GM21390 (cell line): Measurements from ENCODE around the gene FOXI3.
"Not testable (repeated sequence)": the region's sequence is repeated elsewhere in the genome, so short reads cannot be mapped to it uniquely, and the experiment has no call there.

ENCODE experiments used
- ATAC-seq: cut with Tn5 transposase; IDR thresholded peaks from one replicate; pipeline ENCODE4 v1.9.1; 2021; ENCODE audit not compliant: unreplicated experiment

Gene FOXI3

DNA sequence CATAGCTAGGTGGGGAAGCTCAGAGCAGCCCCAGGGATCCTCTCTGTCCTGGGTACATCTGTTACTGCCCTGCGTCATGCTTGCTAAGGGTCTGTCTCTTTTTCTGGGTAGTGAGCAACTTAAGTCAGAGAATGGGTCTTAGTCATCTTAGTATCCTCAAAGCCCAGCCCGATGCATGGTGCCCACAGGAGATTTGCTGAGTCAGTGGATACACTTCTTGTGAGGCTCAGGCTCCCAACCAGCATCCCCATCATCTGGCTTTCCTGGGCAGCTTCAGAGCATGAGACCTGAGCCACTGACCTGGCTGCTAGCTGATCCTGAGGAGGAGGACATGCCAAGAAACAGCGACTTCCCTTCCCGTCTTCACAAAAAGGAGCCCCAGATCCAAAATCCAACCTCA lies 10.0 kb downstream of the FOXI3 start:
- ATAC-seq: no peak

DNA sequence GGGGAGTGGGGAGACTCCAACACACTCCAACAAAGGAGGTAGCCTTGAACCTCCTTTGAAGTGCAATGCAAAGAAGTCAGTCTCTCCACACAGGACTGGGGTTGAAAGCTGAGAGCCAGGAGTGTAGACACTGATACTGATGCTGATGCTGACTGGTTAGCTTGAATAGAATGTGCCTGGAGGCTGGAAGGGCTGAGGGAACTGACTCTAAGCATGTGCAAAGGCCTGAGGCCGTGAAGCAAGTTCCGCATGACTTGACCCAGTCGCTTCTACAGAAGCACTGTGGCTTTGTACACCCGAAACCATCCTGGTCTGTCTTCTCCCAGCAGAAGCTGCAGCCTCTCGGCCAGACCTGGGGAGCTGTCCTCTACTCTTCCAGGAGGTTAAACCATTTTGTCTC lies 10.4 kb downstream of the FOXI3 start:
- ATAC-seq: no peak

DNA sequence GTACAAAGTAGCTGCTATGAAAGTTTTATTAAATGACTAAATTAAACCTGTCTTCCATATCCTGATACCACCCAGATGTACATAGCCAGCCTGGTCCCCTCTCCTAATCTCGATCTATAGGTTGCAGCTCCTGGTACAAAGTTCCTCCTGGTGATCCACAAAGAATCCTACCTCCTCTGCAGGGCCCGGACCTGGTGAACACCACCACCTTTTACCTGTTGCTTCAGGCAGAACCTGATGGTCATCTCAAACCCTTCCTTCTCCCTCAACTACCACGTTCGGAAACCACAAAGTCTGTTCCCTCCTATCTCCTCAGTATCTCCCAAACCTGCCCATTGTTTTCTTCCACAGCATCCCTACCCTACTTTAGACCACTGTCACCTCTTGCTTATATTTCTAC lies 15.5 kb downstream of the FOXI3 start:
- no peak for ATAC-seq

DNA sequence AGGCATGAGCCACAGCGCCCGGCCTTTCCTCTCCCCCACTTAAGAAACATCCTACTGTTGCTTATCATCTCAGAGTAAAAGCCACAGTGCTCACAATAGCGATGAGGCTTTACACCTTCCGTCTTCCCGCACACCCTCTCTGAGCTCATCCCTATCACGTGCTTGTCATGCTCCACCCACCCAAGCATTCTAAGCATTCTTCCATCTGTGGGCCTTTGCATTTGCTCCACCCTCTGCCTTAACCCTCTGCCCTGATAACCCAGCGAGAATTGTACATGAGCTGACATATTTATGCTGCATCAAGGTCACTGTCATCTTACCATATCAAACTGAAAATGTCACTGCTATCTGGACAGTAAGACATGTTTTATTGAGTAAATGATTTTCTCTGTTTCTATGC lies 22.6 kb downstream of the FOXI3 start:
- ATAC-seq: no peak

DNA sequence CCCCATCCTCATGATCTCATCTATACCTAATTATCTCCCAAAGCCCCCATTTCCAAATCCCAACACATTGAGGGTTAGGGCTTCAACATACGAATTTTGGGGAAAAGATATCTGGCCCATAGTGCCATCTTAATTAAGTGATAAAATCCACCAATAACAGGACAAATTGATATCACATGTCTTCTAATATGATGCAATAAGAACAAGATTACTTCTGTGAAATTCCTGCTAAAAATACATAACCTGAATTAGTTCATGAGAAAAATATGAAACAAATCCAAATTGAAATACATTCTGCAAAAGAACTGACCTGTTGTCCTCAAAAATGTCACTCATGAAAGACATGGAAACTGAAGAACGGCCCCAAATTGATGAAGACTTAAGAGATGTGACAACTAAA lies 28.8 kb downstream of the FOXI3 start:
- no peak for ATAC-seq

DNA sequence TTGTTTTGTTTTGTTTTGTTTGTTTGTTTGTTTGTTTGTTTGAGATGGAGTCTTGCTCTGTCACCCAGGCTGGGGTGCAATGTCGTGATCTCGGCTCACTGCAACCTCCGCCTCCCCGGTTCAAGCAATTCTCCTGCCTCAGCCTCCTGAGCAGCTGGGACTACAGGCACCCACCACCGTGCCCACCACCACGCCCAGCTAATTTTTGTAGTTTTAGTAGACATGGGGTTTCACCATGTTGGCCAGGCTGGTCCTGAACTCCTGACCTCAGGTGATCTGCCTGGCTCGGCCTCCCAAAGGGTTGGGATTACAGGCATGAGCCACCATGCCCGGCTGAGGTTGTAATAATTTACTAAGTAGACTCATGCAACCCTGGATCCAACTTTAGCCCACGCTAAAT lies 33.4 kb downstream of the FOXI3 start:
- not testable (repeated sequence) for ATAC-seq

DNA sequence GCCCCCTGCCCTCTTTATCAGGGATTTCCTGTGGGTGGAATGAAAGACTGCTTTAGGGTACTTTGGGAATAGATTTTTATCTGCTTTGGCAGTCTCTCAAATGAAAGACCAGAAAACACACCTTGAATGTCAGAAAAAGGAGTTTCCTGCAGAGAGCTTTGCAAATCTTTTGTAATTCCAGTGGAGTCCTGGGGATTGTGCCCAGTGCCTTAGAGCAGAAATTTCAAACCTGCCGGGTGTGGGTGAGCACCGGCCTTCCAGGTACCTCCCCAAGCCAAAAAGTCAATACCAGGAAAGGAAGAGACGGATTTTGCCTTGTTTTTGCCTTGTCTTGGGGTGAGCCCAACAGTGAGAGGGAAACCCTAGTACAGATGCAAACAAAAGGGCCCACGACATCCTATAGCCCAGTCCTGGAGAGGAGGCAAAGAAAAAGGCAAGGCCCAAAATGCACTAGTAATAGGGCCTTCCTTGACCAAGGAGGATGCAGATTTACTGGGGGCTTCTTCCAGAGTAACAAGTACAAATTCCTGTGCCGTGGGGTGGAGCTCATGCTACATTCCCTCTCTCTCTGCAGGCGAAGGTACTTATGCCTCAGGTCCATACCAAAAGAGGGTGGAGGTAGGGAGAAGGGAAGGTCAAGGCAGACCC lies 36.4 kb downstream of the FOXI3 start:
- ATAC-seq: no peak

DNA sequence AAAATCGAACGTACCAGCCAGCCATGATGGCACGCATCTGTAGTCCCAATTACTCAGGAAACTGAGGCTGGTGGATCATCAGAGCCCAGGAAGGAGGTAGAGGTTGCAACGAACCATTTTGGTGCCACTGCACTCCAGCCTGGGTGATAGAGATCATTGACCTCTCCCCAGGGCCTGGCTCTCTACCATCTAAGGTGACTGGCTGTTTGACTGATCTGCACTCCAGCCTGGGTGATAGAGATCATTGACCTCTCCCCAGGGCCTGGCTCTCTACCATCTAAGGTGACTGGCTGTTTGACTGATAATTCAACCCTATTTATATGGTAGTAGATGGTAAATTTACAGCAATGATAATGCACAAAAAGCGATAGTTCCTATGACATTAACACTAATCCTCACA lies 43.6 kb downstream of the FOXI3 start:
- ATAC-seq: not testable (repeated sequence)

DNA sequence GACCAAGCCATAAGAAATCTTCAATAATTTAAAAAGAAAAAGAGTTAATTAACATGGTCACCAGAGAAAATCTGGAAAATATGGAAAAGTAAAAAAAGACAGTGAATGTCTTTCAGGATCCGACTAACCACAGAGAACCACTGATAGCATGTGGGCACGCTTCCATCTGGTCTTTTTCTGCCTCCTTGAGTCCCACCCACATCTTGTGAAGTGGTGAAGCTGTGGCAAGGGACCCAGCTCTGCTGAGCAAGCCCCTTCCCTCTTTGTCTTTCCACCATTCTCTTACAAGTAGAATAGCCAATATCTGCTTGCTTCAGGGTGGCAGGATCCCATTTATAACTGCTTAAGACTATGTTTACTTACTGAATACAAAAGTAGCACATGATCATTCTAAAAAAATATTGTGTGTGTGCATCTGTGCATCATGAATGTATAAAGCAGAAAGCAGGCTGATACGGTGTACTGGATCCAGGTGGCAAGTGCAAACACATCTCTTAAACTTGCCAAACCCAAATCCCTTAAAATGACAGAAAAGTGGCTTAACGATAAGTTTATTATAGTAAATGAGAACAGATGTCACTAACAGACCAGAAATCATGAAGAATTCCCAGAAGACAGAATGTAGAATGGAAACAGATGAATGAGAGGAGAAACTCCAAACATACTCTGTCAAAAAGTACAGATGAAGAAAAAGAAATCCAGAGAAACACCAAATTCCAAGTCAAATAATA lies 52.3 kb downstream of the FOXI3 start:
- ATAC-seq: no peak

DNA sequence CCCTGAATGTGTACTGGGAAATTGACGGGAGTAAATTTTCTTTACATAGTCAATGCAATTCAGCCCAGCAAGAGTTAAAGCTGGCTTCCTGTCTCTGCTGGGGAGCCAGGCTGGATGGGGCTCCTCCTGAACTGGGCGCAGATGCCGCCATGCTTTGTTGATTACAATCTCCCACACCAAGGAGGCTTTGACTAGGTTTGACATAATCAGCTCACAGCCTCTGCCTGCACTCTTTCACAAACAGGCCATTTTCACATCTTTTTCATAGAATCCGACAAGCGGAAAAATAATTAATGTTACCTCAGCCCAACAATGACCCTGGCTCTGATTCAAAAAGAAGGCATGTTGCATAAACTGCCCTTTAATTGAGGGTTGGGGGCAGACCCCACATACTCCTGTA lies 54.3 kb downstream of the FOXI3 start:
- no peak for ATAC-seq
